ENCODE measurements around the gene AMH.

GRCh38 chr19:2229103-2230032, 19.8 kb upstream of the AMH start:
- no peak for TF ChIP-seq EZH2 (IDR thresholded peaks at IDR 0.05)
- TF ChIP-seq CTCF (IDR thresholded peaks at IDR 0.05) = no peak
- TF ChIP-seq EZH2phosphoT487 (IDR thresholded peaks at IDR 0.05) = no peak
